B cell (primary cell): ENCODE data around the gene METTL3. TPM values are rescaled to one million over a fixed set of nuclear protein-coding genes. Genes with fewer than 3 reads are reported as not detected.

ENCODE experiments used
- ATAC-seq: fragments of 200-7000 bp; cut with Tn5 transposase; one replicate; pipeline ENCODE4 v1.10.0; 2021; ENCODE audit warnings: low read depth, mild to moderate bottlenecking, moderate number of reproducible peaks, moderate library complexity
- CTCF ChIA-PET: fragments of 350-600 bp; sonication (Branson Sonifier 250); formaldehyde crosslinking; loops from one replicate; lab custom pipeline; 2021; ENCODE audit warnings: antibody characterized with exemption, inconsistent platforms; lab: Charles Lee
- POLR2A ChIA-PET: fragments of 350-600 bp; sonication (Branson Sonifier 250); formaldehyde crosslinking; loops from one replicate; lab custom pipeline; 2021; ENCODE audit warnings: antibody characterized with exemption; lab: Charles Lee
- DNase-seq: peaks from one replicate; pipeline ENCODE4 v3.0.0; 2013
- H2AFZ ChIP-seq: 2 replicates; pipeline ENCODE4 v1.6.1; 2012; ENCODE audit warnings: mild to moderate bottlenecking, low read depth, low read length; ENCODE audit not compliant: insufficient read depth, poor library complexity, severe bottlenecking
- H3K27ac ChIP-seq, 2 donors: 1 replicate in 1 of 2; 2 replicates in 1 of 2; pipeline ENCODE4 v1.5.1; 2012 to 2013; ENCODE audit warnings: low read length in 2 of 2, mild to moderate bottlenecking in 2 of 2, moderate library complexity in 1 of 2
- H3K27me3 ChIP-seq, 4 experiments: fragments of 200-600 bp in 1 of 4; sonication (generic) in 1 of 4; replicated peaks in 1 of 4; 1 replicate in 2 of 4; 2 replicates in 2 of 4; pipeline versions ENCODE4 v1.6.1 to v1.7.0; 2013 to 2016; ENCODE audit warnings: low read length in 3 of 4, mild to moderate bottlenecking in 2 of 4, mixed read lengths in 1 of 4, moderate library complexity in 1 of 4; ENCODE audit not compliant: insufficient read depth in 4 of 4, control insufficient read depth in 3 of 4; ENCODE audit errors: control extremely low read depth in 1 of 4
- H3K36me3 ChIP-seq, 2 experiments: replicated peaks in 1 of 2; 1 replicate in 1 of 2; 2 replicates in 1 of 2; pipeline versions ENCODE4 v1.6.1 to v1.7.1; 2013; ENCODE audit warnings: low read length in 1 of 2; ENCODE audit not compliant: insufficient read depth in 2 of 2, control insufficient read depth in 1 of 2; ENCODE audit errors: control extremely low read depth in 1 of 2, extremely low read depth in 1 of 2
- H3K4me1 ChIP-seq, 2 donors: fragments of 200-600 bp in 1 of 2; sonication (generic) in 1 of 2; 1 replicate in 1 of 2; 2 replicates in 1 of 2; pipeline versions ENCODE4 v1.5.1 to v1.6.1; 2013 to 2017; ENCODE audit warnings: low read length in 2 of 2; ENCODE audit not compliant: control insufficient read depth in 2 of 2, insufficient read depth in 2 of 2
- H3K4me2 ChIP-seq: replicated peaks from 2 replicates; pipeline ENCODE3; 2012; ENCODE audit warnings: mild to moderate bottlenecking, low read depth, low read length; ENCODE audit not compliant: poor library complexity, severe bottlenecking
- H3K4me3 ChIP-seq, 5 experiments: fragments of 200-600 bp in 1 of 5; sonication (generic) in 1 of 5; 1 replicate in 3 of 5; 2 replicates in 2 of 5; pipeline versions ENCODE4 v1.5.1 to v1.7.0; 2011 to 2016; ENCODE audit warnings: low read length in 4 of 5, mild to moderate bottlenecking in 4 of 5, low read depth in 2 of 5, control low read depth in 1 of 5, moderate library complexity in 1 of 5; ENCODE audit not compliant: insufficient read depth in 1 of 5; ENCODE audit errors: control extremely low read depth in 1 of 5, extremely low read depth in 1 of 5
- H3K79me2 ChIP-seq: fragments of 200-600 bp; sonication (generic); one replicate; pipeline ENCODE4 v1.6.0; 2016; ENCODE audit warnings: low read length; ENCODE audit not compliant: control insufficient read depth, insufficient read depth
- H3K9ac ChIP-seq: fragments of 200-600 bp; sonication (generic); 2 replicates; pipeline ENCODE4 v1.6.1; 2017; ENCODE audit warnings: mild to moderate bottlenecking, low read length, moderate library complexity
- H3K9me3 ChIP-seq, 3 donors: one replicate each; pipeline versions ENCODE4 v1.6.1 to v1.7.1; 2013; ENCODE audit warnings: low read length in 2 of 3; ENCODE audit not compliant: control insufficient read depth in 2 of 3, insufficient read depth in 1 of 3; ENCODE audit errors: control extremely low read depth in 1 of 3
- H4K20me1 ChIP-seq: 2 replicates; pipeline ENCODE4 v1.6.0; 2012; ENCODE audit warnings: mild to moderate bottlenecking, low read length; ENCODE audit not compliant: insufficient read depth, control insufficient read depth, poor library complexity, severe bottlenecking
- H3K27ac Mint-ChIP-seq: one replicate; pipeline ENCODE4 v1.8.0; 2021; ENCODE audit warnings: mixed read lengths
- H3K27me3 Mint-ChIP-seq: one replicate; pipeline ENCODE4 v1.8.0; 2021; ENCODE audit warnings: mixed read lengths
- H3K4me1 Mint-ChIP-seq: one replicate; pipeline ENCODE4 v1.8.0; 2021; ENCODE audit warnings: mixed read lengths
- H3K4me3 Mint-ChIP-seq: one replicate; pipeline ENCODE4 v1.8.0; 2021; ENCODE audit warnings: mixed read lengths
- H3K9me3 Mint-ChIP-seq: one replicate; pipeline ENCODE4 v1.8.0; 2022; ENCODE audit warnings: mixed read lengths; ENCODE audit not compliant: insufficient read depth
- EZH2 ChIP-seq: IDR thresholded peaks from 2 replicates; pipeline ENCODE4 v1.6.1; 2012; ENCODE audit warnings: borderline replicate concordance, low read depth, mild to moderate bottlenecking, moderate library complexity, low read length; ENCODE audit not compliant: insufficient read depth, poor library complexity, severe bottlenecking
- WGBS: methylation state at CpG from one replicate; pipeline ENCODE4 v1.1.5; 2013; ENCODE audit warnings: missing lambda C conversion rate; ENCODE audit not compliant: insufficient coverage; 5-methylcytosine and 5-hydroxymethylcytosine counted together
- intact Hi-C: fragments of 100-400 bp; cut with micrococcal nuclease; formaldehyde crosslinking; loops from one replicate; pipeline ENCODE4 v1.10.0; 2022
- polyA plus RNA-seq: library from polyadenylated mRNA; depleted of rRNA; stranded (reverse); fragments of >200 nt; gene quantifications from 2 replicates; pipeline ENCODE4 v1.2.3, GENCODE V29; 2012
- total RNA-seq, 2 donors: library from RNA; stranded (reverse); fragments of 120-200 nt in 1 of 2; gene quantifications; 1 replicate in 1 of 2; 2 replicates in 1 of 2; pipeline versions ENCODE4 v1.2.3 to v1.2.4, GENCODE V29; 2013 to 2022
- TF ChIP-seq, protein P1 (sequence below): fragments of 200-600 bp; IDR thresholded peaks from one replicate; pipeline ENCODE4 v1.8.0; 2022; ENCODE audit warnings: antibody characterized with exemption, mild to moderate bottlenecking

The METTL3 gene
- total and polyA plus RNA-seq, 2 donors (not counting 1 experiment from before 2014, with no cell fraction given): 118 to 161 TPM

GRCh38 chr14:21496453-21496852, 14.7 kb downstream of the METTL3 start:
- H3K27ac Mint-ChIP-seq: no peak overlapping the region
- Histone ChIP-seq H3K79me2 (no peaks in the 10 kb centered on the region), H3K27me3 (no peaks in the 10 kb centered on the region), H4K20me1 (no peaks in the 10 kb centered on the region), H3K9me3 (no peaks in the 10 kb centered on the region), H3K4me1 (no peaks in the 10 kb centered on the region), H2AFZ (no peak overlapping the region), H3K4me2 (no peak overlapping the region), H3K9ac (no peak overlapping the region), H3K4me3 (no peak overlapping the region), H3K36me3 (peaks cover 14 to 78% of the 10 kb centered on the region in 2 experiments), H3K27ac (no peak overlapping the region)
- no peak overlapping the region for H3K4me3 Mint-ChIP-seq
- no peaks in the 10 kb centered on the region for H3K4me1 Mint-ChIP-seq
- H3K9me3 Mint-ChIP-seq: no peaks in the 10 kb centered on the region
- CTCF ChIA-PET: interaction anchor here (0.8 kb wide), 1 partner anchor 60 kb away, joined by 4 read pairs; no protein-coding TSS in a partner anchor
- ATAC-seq (no peak), DNase-seq (no peak)
- intact Hi-C loops: no loop called here
- no peaks in the 10 kb centered on the region for H3K27me3 Mint-ChIP-seq
- TF ChIP-seq, protein P1, sequence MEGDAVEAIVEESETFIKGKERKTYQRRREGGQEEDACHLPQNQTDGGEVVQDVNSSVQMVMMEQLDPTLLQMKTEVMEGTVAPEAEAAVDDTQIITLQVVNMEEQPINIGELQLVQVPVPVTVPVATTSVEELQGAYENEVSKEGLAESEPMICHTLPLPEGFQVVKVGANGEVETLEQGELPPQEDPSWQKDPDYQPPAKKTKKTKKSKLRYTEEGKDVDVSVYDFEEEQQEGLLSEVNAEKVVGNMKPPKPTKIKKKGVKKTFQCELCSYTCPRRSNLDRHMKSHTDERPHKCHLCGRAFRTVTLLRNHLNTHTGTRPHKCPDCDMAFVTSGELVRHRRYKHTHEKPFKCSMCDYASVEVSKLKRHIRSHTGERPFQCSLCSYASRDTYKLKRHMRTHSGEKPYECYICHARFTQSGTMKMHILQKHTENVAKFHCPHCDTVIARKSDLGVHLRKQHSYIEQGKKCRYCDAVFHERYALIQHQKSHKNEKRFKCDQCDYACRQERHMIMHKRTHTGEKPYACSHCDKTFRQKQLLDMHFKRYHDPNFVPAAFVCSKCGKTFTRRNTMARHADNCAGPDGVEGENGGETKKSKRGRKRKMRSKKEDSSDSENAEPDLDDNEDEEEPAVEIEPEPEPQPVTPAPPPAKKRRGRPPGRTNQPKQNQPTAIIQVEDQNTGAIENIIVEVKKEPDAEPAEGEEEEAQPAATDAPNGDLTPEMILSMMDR: no peak
- no peak for TF ChIP-seq EZH2
- 84% methylated on average over 2 of the region's 2 CpGs for WGBS
- POLR2A ChIA-PET: no interaction called here

DNA sequence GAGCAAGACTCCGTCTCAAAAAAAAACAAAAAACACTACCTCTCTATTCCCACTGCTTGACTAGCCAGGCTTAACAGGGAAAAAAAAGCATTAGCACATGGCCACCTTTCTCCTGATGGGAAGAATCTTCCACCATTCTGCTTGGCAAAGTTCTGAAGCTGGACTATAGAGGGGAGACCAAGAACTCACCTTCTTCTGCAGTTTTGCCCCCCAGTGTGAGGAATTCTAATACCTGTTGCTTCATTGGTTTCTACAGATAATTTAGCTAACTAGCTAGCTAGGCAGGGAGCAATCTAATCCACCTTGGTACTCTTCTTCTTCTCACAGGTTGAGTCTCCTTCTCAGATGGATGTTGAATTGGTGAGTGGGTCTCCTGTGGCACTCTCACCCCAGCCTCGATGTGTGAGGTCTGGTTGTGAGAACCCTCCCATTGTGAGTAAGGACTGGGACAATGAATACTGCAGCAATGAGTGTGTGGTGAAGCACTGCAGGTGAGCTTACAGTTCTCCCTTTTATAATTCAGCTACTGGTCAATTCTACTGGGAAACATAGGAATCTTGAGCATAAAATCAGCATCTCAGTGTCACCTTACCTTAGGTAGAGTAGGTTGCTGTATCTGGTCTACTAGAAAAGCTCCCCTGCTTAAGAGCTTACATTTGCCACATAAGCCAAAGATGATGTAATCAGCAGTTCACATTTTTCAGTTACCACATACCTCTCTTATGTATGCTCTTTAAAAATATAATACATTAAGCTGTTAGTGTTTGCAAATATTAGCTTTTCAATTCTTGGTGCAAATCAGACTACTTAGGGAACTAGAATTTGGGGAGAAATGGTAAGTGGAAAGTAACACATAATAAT, 16.0 kb downstream of the METTL3 start:
- Histone ChIP-seq H3K27ac (no peak overlapping the region), H3K4me3 (no peak overlapping the region), H3K27me3 (no peaks in the 10 kb centered on the region), H3K36me3 (peaks cover 14 to 76% of the 10 kb centered on the region in 2 experiments), H2AFZ (no peak overlapping the region), H3K79me2 (no peaks in the 10 kb centered on the region), H3K4me2 (no peak overlapping the region), H4K20me1 (no peaks in the 10 kb centered on the region), H3K9ac (no peak overlapping the region), H3K4me1 (no peaks in the 10 kb centered on the region), H3K9me3 (no peaks in the 10 kb centered on the region)
- no peak for ATAC-seq
- intact Hi-C loops: no loop called here
- H3K27ac Mint-ChIP-seq: peak overlapping the region; percentile 3
- POLR2A ChIA-PET: no interaction called here
- H3K9me3 Mint-ChIP-seq: no peaks in the 10 kb centered on the region
- no peaks in the 10 kb centered on the region for H3K27me3 Mint-ChIP-seq
- no peak overlapping the region for H3K4me3 Mint-ChIP-seq
- TF ChIP-seq, protein P1: no peak
- no peak for TF ChIP-seq EZH2
- 100% methylated on average over 1 of the region's 2 CpGs for WGBS
- H3K4me1 Mint-ChIP-seq: no peaks in the 10 kb centered on the region
- DNase-seq: no peak
- CTCF ChIA-PET: interaction anchor here (1.3 kb wide), 1 partner anchor 64 kb away, joined by 3 read pairs; no protein-coding TSS in a partner anchor
